Progenitor cell of endocrine pancreas (in vitro differentiated cells): ENCODE data around the gene TSFM. TPM values are rescaled to one million over a fixed set of nuclear protein-coding genes. Genes with fewer than 3 reads are reported as not detected.

Source experiments
- DNase-seq: peaks from one replicate; pipeline ENCODE4 v3.0.0; 2021; ENCODE audit warnings: low spot score; ENCODE audit not compliant: unreplicated experiment
- H3K27ac Mint-ChIP-seq: 2 replicates; pipeline ENCODE4 v1.8.0; 2021; ENCODE audit warnings: mild to moderate bottlenecking, moderate library complexity, mixed read lengths
- H3K27me3 Mint-ChIP-seq: 2 replicates; pipeline ENCODE4 v1.8.0; 2021; ENCODE audit warnings: mixed read lengths
- H3K36me3 Mint-ChIP-seq: 2 replicates; pipeline ENCODE4 v1.8.0; 2022; ENCODE audit warnings: mixed read lengths; ENCODE audit not compliant: insufficient read depth
- H3K4me1 Mint-ChIP-seq: 2 replicates; pipeline ENCODE4 v1.8.0; 2021; ENCODE audit warnings: low read depth, mixed read lengths
- H3K4me3 Mint-ChIP-seq: 2 replicates; pipeline ENCODE4 v1.8.0; 2021; ENCODE audit warnings: low read depth, mild to moderate bottlenecking, moderate library complexity, mixed read lengths
- H3K9me3 Mint-ChIP-seq: 2 replicates; pipeline ENCODE4 v1.8.0; 2021; ENCODE audit warnings: low read depth, mixed read lengths
- total RNA-seq: library from RNA; stranded (reverse); gene quantifications from 2 replicates; pipeline ENCODE4 v1.2.1, GENCODE V29; 2021
- TF ChIP-seq, protein P1 (sequence below): fragments of 200-600 bp; sonication (generic); IDR thresholded peaks from one replicate; pipeline ENCODE4 v1.5.0; 2021; ENCODE audit warnings: antibody characterized with exemption, mild to moderate bottlenecking; ENCODE audit not compliant: unreplicated experiment

TSFM gene
- total RNA-seq, 1 donor from 2014 or later, result 25.7 TPM

DNA sequence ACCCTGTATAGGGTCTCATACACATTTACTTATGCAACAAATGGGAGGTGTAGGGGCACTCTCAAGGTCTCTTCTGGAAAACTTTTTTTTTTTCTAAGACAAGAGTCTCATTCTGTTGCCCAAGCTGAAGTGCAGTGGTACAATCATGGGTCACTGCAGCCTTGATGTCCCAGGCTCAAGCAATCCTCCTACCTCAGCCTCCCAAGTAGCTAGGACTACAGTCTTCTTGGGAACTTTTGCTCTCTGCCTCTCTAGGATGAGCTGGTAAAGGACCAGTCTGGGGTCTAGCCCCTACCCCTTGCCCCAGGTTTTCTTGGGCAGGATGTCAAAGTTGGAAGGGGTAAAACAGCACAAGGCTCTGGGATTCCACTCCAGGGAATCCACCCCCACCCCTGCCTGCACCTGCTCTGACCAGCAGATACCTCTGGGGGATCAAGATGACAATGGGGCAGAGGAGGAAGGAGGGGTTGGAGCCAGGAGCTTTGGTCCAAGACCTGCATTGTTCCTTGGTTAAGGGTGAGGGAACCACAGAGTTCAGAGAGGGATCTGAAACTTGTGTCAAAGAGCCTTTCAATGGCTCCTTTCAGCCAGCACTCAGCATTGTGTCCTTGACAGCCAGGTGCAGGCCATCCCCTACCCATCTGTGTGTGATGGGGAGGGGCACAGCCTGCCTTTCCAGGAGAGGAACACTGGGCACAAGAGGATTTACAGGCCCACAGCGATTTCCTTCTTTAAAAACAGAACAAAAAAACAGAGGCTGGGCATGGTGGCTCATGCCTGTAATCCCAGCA, 51.7 kb downstream of the TSFM start:
- Mint-ChIP-seq H3K9me3 (no peaks in the 10 kb centered on the region), H3K36me3 (no peaks in the 10 kb centered on the region), H3K27me3 (no peaks in the 10 kb centered on the region), H3K27ac (peak overlapping the region; percentile 20), H3K4me1 (peaks cover 33% of the 10 kb centered on the region), H3K4me3 (no peak overlapping the region)
- DNase-seq, result no peak
- TF ChIP-seq, protein P1, sequence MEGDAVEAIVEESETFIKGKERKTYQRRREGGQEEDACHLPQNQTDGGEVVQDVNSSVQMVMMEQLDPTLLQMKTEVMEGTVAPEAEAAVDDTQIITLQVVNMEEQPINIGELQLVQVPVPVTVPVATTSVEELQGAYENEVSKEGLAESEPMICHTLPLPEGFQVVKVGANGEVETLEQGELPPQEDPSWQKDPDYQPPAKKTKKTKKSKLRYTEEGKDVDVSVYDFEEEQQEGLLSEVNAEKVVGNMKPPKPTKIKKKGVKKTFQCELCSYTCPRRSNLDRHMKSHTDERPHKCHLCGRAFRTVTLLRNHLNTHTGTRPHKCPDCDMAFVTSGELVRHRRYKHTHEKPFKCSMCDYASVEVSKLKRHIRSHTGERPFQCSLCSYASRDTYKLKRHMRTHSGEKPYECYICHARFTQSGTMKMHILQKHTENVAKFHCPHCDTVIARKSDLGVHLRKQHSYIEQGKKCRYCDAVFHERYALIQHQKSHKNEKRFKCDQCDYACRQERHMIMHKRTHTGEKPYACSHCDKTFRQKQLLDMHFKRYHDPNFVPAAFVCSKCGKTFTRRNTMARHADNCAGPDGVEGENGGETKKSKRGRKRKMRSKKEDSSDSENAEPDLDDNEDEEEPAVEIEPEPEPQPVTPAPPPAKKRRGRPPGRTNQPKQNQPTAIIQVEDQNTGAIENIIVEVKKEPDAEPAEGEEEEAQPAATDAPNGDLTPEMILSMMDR, result no peak

DNA sequence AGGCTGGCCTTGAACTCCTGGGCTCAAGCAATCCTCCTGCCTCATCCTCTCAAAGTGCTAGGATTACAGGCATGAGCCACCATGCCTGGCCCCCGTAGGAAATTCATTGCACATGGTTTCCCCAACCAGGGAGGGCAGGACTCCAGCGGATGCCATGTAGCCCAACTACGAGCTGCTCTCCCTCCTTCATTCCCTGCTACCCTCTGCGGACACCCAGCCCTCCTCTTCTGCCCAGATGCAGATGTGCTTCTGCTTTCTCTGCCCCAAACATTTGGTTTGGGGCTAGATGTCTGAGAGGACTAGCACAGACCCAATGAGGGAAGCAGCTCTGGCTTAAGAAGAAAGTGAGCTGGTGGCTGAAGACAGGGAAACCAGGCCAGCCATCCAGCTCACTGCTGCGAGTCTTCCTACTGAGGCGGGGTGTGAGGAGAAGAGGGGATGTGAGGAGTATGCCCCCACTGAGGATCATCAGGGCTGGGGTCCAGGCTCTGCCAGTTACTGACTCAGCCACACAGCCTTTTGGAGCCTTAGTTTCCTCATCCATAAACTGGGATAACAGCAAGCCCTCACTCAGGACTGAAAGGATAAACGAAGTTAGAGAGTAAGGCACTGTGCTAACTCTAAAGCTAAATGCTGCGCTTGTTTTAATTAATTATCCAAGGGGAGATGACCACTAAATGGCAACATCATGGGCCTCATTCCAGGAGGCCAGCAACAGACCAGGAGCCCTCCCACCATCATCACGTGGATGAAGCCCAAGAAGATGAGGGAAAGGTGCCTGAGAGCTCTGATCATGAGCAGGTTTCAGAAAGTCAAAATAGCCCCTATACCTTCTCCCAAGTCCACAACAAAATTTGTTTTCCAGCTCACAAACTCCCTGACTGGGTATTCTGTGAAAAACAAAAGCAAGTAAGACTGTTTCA, 53.0 kb downstream of the TSFM start:
- no peaks in the 10 kb centered on the region for H3K9me3 Mint-ChIP-seq
- H3K4me1 Mint-ChIP-seq, result peaks cover 43% of the 10 kb centered on the region
- H3K27me3 Mint-ChIP-seq, result no peaks in the 10 kb centered on the region
- no peak overlapping the region for H3K27ac Mint-ChIP-seq
- no peak for DNase-seq
- TF ChIP-seq, protein P1, result no peak
- no peak overlapping the region for H3K4me3 Mint-ChIP-seq
- H3K36me3 Mint-ChIP-seq, result no peaks in the 10 kb centered on the region

DNA sequence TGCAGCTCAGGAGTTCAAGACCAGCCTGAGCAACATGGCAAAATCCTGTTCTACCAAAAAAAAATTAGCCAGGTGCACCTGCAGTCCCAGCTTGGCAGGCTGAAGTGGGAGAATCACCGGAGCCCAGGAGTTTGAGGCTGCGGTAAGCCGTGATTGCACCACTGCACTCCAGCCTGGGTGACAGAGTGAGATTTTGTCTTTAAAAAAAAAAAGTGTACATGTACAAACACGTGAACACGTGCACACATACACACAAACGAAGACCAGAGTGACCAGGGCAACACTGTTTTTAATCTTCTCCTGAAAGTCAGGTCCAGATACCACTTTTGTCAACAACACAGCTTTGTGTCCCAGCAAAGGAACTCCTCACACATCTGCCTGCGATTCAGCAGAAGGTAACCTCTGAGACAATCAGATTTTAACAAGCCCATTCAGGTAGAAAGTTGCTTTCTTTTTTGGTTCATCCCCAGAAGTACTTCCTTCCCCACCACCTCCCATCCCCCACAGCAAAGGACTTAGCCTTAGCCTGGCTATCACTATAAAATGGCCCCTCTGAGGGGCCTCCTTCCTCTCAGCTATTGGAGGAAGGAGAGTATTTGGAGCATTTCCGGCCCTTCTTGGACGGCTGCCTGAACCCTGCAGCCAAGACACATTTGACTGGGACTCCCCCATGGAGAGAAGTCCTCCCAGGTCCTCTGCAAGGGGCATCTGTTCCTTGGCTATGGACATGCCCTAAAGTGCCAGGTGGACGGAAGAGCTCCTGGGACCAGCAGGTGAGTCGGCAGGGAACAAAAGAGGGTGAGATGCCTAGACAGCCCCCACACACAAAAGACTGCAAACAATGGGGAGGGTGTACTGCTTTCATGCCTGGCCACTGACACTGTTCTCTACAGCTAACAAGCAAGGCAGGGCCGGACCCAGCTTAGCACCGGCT, 54.1 kb downstream of the TSFM start:
- Mint-ChIP-seq H3K9me3 (no peaks in the 10 kb centered on the region), H3K4me1 (peaks cover 50% of the 10 kb centered on the region), H3K27ac (peak overlapping the region; percentile 96), H3K4me3 (no peak overlapping the region), H3K36me3 (no peaks in the 10 kb centered on the region), H3K27me3 (no peaks in the 10 kb centered on the region)
- DNase-seq, result no peak
- TF ChIP-seq, protein P1, result no peak

DNA sequence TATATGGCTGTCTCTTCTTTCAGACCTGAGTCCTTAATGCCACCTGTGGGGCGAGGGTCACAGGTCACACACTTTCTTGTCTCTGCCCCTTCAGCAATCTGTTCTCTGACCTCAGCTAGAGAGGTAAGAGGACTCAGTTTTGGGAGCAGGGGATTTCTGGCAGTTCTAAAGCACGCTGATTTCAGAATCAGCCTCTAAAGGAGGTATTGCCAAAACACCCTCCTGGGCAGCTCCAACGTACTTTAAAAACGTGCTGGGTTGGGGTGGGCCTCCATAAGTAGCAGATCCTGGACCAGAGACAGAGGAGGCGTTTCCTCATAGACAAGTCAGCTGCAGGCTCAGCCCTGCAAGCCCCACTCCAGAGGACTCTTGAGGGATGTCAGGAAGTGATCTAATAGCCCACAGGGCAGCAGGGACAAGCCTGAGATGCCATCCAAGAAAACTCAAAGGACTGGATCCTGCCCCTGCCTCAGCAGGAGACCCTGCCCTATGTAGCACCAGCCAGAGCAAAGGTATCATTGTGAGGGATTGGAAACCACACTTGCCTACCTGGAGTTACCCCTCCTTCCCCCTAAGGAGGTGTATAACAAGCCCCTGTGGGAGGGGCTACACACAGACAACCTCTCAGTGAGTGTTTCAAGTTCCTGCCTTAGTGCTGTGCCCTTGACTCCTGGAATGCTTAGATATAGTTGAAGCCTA, 55.4 kb downstream of the TSFM start:
- DNase-seq, result no peak
- Mint-ChIP-seq H3K27ac (peak overlapping the region; percentile 85), H3K36me3 (no peaks in the 10 kb centered on the region), H3K4me3 (no peak overlapping the region), H3K9me3 (no peaks in the 10 kb centered on the region), H3K27me3 (no peaks in the 10 kb centered on the region), H3K4me1 (peaks cover 63% of the 10 kb centered on the region)
- TF ChIP-seq, protein P1, result no peak
